Measurements from ENCODE around the gene USP47.
A peak's percentile ranks its signal among the peaks of the same experiment; 100 is the strongest.

The USP47 gene

DNA sequence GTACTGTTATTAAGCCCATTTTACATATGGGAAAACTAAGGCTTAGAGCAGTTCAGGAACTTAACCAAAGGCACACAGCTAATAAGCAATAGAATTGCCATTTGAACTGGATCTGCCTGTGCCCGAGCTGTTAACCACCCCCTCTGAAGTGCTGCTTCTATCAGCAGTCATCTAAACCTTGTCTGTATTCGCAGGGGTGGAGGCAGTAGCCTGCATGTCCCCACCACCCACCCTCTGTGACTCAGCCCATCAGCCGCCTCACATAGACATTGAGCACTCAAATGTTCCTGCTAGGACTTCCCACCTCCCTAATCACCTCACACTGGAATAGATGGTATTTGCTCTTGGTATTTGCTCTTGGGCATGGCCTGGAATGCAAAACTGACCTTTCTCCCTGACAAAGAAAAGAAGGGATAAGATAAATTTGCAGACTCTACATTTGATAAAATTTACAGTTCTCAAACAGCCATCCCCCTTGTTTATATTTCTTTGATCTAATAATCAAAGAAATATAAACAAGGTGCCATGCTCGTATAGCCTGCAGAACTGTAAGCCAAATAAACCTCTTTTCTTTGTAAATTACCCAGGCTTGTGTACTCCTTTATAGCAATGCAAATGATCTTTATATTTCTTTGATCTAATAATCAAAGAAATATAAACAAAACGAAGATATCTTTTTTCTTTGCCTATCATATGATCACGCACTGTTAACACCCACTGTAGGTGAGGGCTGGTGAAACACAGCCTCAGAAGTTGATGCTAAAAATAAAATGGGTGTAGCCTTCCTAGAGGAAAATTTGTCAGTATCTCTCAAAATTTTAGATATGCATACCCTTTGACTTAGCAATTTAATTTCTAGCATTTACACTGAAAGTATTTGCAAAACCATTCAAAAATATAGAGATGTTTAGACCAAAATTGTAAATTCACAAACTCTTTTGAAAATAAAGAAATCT lies 150.8 kb downstream of the USP47 start:
- no peak overlapping the region for H3K4me3 ChIP-seq (ENCODE audit: low read depth, low read length)
- TF ChIP-seq CTCF (IDR thresholded peaks at IDR 0.05; ENCODE audit: low read depth, low read length), result no peak

GRCh38 chr11:11993839-11994238 lies 152.1 kb downstream of the USP47 start:
- TF ChIP-seq CTCF (IDR thresholded peaks at IDR 0.05; ENCODE audit: low read depth, low read length), result no peak
- H3K4me3 ChIP-seq (ENCODE audit: low read depth, low read length), result no peak overlapping the region; the same call in 1 of the 2 replicates

- H3K4me3 ChIP-seq (ENCODE audit: low read depth, low read length), result no peak overlapping the region
- TF ChIP-seq CTCF (IDR thresholded peaks at IDR 0.05; ENCODE audit: low read depth, low read length), result no peak
Measured at GRCh38 chr11:11995601-11996000, 153.8 kb downstream of the USP47 start.

- H3K4me3 ChIP-seq (ENCODE audit: low read depth, low read length), result no peak overlapping the region
- TF ChIP-seq CTCF (IDR thresholded peaks at IDR 0.05; ENCODE audit: low read depth, low read length), result no peak
Measured at GRCh38 chr11:11996321-11997048, 154.7 kb downstream of the USP47 start.

DNA sequence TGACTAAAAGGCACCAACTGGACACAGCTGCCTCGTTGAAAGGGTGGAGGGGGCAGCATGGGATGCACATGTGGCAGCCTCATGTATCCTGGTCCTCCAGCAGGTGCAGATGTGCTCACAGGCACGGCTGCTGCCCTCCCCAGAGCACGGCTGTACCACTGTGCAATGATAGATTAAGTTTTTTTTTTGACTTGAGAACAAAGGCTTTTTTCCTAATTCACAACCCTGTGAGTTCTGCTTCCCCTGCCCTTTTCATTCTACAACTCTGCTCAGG lies 155.2 kb downstream of the USP47 start:
- no peak overlapping the region for H3K4me3 ChIP-seq (ENCODE audit: low read depth, low read length)
- no peak for TF ChIP-seq CTCF (IDR thresholded peaks at IDR 0.05; ENCODE audit: low read depth, low read length)

DNA sequence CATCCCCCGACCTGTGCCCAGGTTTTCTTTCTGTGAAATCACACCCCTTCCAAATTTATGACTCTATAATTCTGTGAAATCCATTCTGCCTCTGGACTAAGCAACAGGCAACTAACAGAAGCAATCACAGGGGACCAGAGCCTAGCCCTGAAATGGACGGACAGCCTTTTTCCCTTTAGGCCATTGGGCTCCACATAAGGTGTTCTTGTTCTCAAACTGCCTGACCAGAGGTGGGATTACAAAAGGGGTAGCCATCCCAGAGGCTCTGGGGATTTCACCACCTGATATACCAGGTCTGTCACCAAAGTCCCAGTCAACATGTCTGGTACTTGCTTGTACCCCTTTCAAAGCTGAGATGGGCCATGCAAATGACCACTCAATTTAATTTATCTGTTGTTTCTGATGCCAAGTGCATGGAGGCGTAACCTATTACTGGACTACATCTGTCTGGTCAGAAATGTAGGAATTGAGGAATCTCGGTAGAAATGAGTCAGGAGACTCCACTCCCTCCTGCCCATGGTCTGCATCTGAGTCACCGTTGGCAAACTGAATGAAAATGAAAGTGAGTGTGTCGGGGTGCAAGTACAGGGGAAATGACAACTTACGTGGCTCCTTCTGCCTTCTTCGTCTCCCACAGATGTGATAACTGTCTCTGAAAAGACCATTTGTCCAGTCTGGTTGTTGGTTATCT lies 156.5 kb downstream of the USP47 start:
- no peak for TF ChIP-seq CTCF (IDR thresholded peaks at IDR 0.05; ENCODE audit: low read depth, low read length)
- H3K4me3 ChIP-seq (ENCODE audit: low read depth, low read length), result peak overlapping the region; percentile 41

Measured in WI38 (cell line).